Fibroblast of skin of back (primary cell): ENCODE measurements around the gene STT3A.
A peak's percentile ranks its signal among the peaks of the same experiment; 100 is the strongest.

ENCODE experiments used
- DNase-seq: peaks from one replicate; pipeline ENCODE4 v3.0.0-alpha.2; 2013

The STT3A gene

GRCh38 chr11:125591649-125592304 is 875 bp upstream of the STT3A start:
- DNase-seq = no peak

GRCh38 chr11:125593114-125593820 is 615 bp downstream of the STT3A start:
- peak; percentile 62 for DNase-seq

DNA sequence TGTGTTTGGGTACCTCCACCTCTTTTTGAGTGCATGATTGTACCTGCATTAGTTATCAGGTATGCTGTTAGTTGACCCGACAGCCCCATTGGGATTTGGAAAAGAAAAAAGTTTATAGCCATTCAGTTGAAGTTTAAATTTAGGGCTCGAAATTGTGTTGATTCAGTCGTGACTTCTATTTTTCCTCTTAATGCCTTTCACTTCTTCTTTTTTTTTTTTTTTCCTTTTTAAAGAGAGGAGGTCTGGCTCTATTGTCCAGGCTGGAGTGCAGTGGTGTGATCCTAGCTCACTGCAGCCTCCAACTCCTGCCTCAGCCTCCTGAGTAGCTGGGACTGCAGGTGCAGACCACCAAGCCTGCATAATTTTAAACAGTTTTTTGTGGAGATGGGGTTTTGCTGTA is 2.3 kb downstream of the STT3A start:
- DNase-seq = no peak

DNA sequence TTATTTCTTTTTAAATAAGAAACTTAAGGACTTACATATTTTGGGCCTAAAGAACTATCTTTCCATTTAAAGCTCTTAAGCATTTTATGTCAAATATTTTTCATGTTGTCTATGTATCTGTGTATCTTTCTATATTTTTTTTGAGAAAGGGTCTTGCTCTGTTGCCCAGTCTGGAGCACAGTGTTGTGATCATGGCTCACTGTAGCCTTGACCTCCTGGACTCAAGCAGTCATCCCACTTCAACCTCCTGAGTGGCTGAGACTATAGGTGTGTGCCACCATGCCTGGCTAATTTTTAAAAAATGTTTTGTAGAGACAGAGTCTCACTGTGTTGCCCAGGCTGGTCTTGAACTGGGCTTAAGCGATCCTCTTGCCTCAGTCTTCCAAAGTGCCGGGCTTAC is 8.0 kb downstream of the STT3A start:
- DNase-seq = no peak

GRCh38 chr11:125603207-125603606 is 10.6 kb downstream of the STT3A start:
- DNase-seq = peak; percentile 72

GRCh38 chr11:125605417-125605816 is 12.8 kb downstream of the STT3A start:
- no peak for DNase-seq

GRCh38 chr11:125609545-125609944 is 16.9 kb downstream of the STT3A start:
- no peak for DNase-seq

- DNase-seq = no peak
Measured at GRCh38 chr11:125618383-125618782, 25.7 kb downstream of the STT3A start.

- peak; percentile 76 for DNase-seq
Measured at GRCh38 chr11:125621995-125622394, 29.3 kb downstream of the STT3A start.

GRCh38 chr11:125623064-125623463 is 30.4 kb downstream of the STT3A start:
- DNase-seq = no peak

GRCh38 chr11:125624756-125625213 is 32.1 kb downstream of the STT3A start, which contains the start of gene CHEK1:
Gene CHEK1 (plus strand): TSS chr11:125625163. CDS start chr11:125626769, 1,606 bp downstream.
- DNase-seq = no peak

DNA sequence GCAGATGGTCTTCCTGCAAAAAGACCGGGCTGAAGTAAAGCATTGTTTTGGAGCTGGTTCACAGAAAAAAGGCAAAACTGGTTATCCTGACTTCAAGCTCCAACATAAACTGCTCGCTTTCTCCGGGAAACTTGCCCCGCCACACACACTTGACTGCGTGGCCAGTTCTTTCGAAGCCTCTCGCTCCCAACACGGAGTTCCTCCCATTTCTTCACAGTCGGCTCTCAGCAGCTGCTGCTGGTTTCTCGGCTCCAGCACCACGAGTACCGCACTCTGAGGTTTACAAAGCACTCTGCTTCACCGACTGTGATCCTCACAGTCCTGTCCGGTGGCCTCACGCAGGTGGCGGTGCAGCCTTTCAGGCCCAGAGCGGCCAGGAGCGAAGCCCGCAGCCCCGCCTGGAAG is 32.6 kb downstream of the STT3A start:
- DNase-seq = no peak

DNA sequence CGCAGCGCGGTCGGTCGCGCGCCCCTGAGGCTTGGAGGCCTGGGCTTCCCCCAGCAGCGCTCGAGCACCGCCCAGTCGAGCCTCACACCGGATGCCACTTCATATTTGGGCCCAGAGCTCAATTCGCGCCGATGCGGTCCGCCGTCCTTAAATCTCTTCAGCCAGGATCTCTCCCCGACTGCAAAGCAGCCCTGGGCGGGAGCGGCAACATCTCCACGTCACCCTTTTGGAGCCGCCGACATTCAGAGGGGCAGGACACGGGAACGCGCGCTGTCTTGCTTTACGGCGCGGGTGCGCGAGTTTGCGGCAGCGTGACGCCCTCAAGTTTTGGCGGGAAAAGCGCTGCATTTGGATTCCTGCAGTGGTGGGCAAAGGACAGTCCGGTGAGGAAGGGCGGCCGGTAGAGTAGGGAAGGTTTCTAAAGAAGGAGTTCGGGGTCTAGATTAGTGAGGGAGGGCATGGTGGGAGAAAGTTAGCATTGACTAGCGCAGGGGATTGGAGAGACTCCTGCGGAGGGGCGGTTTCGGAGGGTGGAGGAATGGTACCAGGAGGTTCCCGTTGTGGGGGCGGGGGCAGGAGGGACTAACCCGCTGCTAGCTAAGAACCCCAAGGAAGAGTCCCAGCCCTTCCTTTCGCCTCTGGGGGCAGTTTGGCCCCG is 33.1 kb downstream of the STT3A start:
- peak; percentile 91 for DNase-seq

- DNase-seq = peak; percentile 94
Measured at GRCh38 chr11:125626288-125626950, 33.8 kb downstream of the STT3A start.

DNA sequence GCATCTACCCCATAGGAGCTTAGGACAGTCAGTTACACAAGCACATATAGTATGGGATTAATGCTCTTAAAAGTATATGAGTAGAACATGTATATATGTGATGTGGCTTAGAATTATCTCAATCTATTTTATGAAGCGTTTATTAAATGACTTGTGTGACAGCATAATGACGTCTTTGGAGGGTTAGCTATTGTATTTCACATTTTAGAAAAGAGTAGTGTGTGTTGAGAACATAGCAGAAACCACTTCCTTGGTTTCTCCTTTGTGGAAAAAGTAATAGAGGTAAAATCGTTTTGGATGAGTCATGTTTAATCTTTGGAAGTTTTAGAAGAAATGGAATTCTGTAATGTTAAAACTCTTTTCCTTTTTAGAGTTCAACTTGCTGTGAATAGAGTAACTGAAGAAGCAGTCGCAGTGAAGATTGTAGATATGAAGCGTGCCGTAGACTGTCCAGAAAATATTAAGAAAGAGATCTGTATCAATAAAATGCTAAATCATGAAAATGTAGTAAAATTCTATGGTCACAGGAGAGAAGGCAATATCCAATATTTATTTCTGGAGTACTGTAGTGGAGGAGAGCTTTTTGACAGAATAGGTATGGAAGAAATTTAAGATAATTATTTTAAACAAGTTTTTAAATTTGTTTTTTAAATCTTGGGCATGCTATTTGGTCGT is 34.7 kb downstream of the STT3A start:
- no peak for DNase-seq

- DNase-seq = no peak
Measured at GRCh38 chr11:125637840-125638239, 45.2 kb downstream of the STT3A start.

GRCh38 chr11:125638315-125638714 is 45.7 kb downstream of the STT3A start:
- DNase-seq = no peak

DNA sequence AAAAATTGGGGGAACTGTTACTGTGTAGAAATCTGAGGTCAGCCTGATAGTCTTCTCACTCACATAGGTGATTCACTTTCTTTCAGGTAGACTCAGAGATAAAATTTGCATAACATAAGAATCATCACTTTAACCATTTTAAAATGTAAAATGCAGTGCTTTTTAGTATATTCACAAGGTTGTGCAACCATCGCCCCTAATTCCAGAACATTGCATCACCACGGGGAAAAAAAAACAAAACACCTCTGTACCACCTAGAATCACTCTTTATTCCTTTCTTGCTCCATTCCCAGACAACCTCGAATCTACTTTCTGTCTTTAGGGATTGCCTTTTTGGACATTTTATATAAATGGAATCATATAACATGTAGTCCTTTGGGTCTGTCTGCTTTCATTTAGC is 53.2 kb downstream of the STT3A start:
- no peak for DNase-seq

DNA sequence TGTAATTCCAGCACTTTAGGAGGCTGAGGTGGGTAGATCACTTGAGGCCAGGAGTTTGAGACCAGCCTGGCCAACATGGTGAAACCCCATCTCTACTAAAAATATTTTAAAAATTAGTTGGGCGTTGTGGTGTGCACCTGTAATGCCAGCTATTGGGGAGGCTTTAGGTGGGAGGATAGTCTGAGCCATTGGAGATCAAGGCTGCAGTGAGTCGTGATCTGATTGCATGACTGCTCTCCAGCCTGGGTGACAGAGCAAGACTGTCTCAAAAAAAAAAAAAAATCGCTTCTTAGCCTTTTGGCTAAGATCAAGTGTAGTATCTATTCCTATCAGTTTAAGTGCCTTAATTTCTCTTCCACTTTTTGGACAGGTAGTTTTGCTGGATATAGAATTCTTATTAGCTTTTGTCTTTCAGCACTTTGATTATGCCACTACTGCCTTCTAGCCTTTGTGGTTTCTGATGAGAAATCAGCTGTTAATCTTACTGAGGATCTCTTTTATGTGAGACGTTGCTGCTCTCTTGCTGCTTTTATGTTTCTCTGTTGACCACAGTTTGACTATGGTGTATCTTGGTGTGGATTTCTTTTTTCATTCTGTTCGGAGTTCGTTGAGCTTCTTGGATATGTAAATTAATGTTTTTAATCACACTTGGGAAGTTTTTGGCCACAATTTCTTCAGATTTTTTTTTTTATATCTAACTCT is 57.0 kb downstream of the STT3A start:
- no peak for DNase-seq

- no peak for DNase-seq
Measured at GRCh38 chr11:125662689-125663088, 70.0 kb downstream of the STT3A start.

DNA sequence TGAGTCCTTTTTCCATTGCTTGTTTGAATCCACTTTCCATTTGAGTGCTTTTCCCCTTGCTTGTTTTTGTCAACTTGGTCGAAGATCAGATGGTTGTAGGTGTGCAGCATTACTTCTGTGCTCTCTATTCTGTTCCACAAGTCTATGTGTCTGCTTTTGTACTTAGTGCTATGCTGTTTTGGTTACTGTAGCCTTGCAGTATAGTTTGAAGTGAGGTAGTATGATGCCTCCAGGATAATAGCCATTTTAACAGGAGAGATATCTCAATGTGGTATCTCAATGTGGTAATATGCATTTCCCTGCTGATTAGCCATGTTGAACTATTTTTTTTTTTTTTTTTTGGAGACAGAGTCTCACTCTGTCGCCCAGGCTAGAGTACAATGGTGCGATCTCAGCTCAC is 71.3 kb downstream of the STT3A start:
- no peak for DNase-seq

GRCh38 chr11:125667151-125667550 is 74.5 kb downstream of the STT3A start:
- DNase-seq = no peak
